Lower lobe of right lung (tissue), 2 donors: ENCODE data around the gene SH3RF3. TPM values are rescaled to one million over a fixed set of nuclear protein-coding genes. Genes with fewer than 3 reads are reported as not detected.

ENCODE experiments used
- ATAC-seq, 2 donors: fragments of 200-7000 bp; cut with Tn5 transposase; one replicate each; pipeline ENCODE4 v1.9.1; 2020 to 2022; ENCODE audit warnings: mild to moderate bottlenecking in 2 of 2, moderate library complexity in 2 of 2
- DNase-seq: peaks from one replicate; pipeline ENCODE4 v3.0.0-alpha.2; 2020
- H3K27ac ChIP-seq: fragments of 200-600 bp; one replicate; pipeline ENCODE4 v1.8.0; 2022
- H3K27me3 ChIP-seq: fragments of 200-600 bp; one replicate; pipeline ENCODE4 v1.8.0; 2022; ENCODE audit warnings: low read depth
- H3K36me3 ChIP-seq: fragments of 200-600 bp; one replicate; pipeline ENCODE4 v1.8.0; 2022; ENCODE audit warnings: mild to moderate bottlenecking
- H3K4me1 ChIP-seq: fragments of 200-600 bp; one replicate; pipeline ENCODE4 v1.8.0; 2022
- H3K4me3 ChIP-seq: fragments of 200-600 bp; one replicate; pipeline ENCODE4 v1.8.0; 2022; ENCODE audit warnings: mild to moderate bottlenecking
- H3K9me3 ChIP-seq: fragments of 200-600 bp; one replicate; pipeline ENCODE4 v1.8.0; 2022
- CTCF ChIP-seq: fragments of 200-600 bp; IDR thresholded peaks from one replicate; pipeline ENCODE4 v1.8.0; 2022; ENCODE audit warnings: antibody characterized with exemption, mild to moderate bottlenecking
- intact Hi-C: fragments of 100-400 bp; cut with DNase I; formaldehyde crosslinking; loops from one replicate; pipeline ENCODE4 v1.11.0; 2022
- total RNA-seq: library from RNA; stranded (reverse); fragmentation: NEBNext Ultra II Directional; extraction: Animal tissue kit (Norgen Biotek cat#: 25700); gene quantifications from one replicate; pipeline ENCODE4 v1.2.1, GENCODE V29; 2021
- donor health status: DM: no; HTN: yes; CAD: no; lungs with severe emphysema.

The SH3RF3 gene
- total RNA-seq, 1 donor from 2014 or later = 5.7 TPM

GRCh38 chr2:109384308-109385271 lies 255.6 kb downstream of the SH3RF3 start:
- Histone ChIP-seq H3K27ac (no peak overlapping the region), H3K36me3 (no peaks in the 10 kb centered on the region), H3K4me1 (peaks cover 34% of the 10 kb centered on the region), H3K4me3 (no peak overlapping the region), H3K27me3 (no peaks in the 10 kb centered on the region), H3K9me3 (no peaks in the 10 kb centered on the region)
- DNase-seq = no peak
- no peak for ATAC-seq
- no peak for TF ChIP-seq CTCF
- intact Hi-C loops = no loop called here

GRCh38 chr2:109385506-109385905 lies 256.5 kb downstream of the SH3RF3 start:
- TF ChIP-seq CTCF = no peak
- no peak overlapping the region for H3K4me3 ChIP-seq
- no peaks in the 10 kb centered on the region for H3K27me3 ChIP-seq
- H3K4me1 ChIP-seq = peaks cover 34% of the 10 kb centered on the region
- no peaks in the 10 kb centered on the region for H3K9me3 ChIP-seq
- intact Hi-C loops = no loop called here
- H3K27ac ChIP-seq = no peak overlapping the region
- DNase-seq (no peak), ATAC-seq (no peak)
- no peaks in the 10 kb centered on the region for H3K36me3 ChIP-seq

- ATAC-seq (no peak), DNase-seq (no peak)
- no peaks in the 10 kb centered on the region for H3K9me3 ChIP-seq
- no peak for TF ChIP-seq CTCF
- no peaks in the 10 kb centered on the region for H3K36me3 ChIP-seq
- intact Hi-C loops = no loop called here
- peaks cover 34% of the 10 kb centered on the region for H3K4me1 ChIP-seq
- no peak overlapping the region for H3K4me3 ChIP-seq
- H3K27ac ChIP-seq = no peak overlapping the region
- H3K27me3 ChIP-seq = no peaks in the 10 kb centered on the region
These were observed 257.1 kb downstream of the SH3RF3 start for GRCh38 chr2:109386004-109386695.

- DNase-seq (peak; percentile 12), ATAC-seq (no peak)
- Histone ChIP-seq H3K4me3 (no peak overlapping the region), H3K4me1 (peaks cover 32% of the 10 kb centered on the region), H3K27me3 (no peaks in the 10 kb centered on the region), H3K27ac (no peak overlapping the region), H3K36me3 (no peaks in the 10 kb centered on the region), H3K9me3 (no peaks in the 10 kb centered on the region)
- intact Hi-C loops = no loop called here
- no peak for TF ChIP-seq CTCF
These were observed 258.3 kb downstream of the SH3RF3 start for GRCh38 chr2:109387221-109387735.

GRCh38 chr2:109387778-109388469 lies 258.9 kb downstream of the SH3RF3 start:
- Histone ChIP-seq H3K4me1 (peaks cover 25% of the 10 kb centered on the region), H3K9me3 (no peaks in the 10 kb centered on the region), H3K36me3 (no peaks in the 10 kb centered on the region), H3K27me3 (no peaks in the 10 kb centered on the region), H3K4me3 (no peak overlapping the region), H3K27ac (no peak overlapping the region)
- DNase-seq (no peak), ATAC-seq (no peak)
- TF ChIP-seq CTCF = no peak
- intact Hi-C loops = no loop called here
